Activated CD4-positive, alpha-beta memory T cell treated with anti-CD3 and anti-CD28 coated beads, Interleukin-2, amount 10 ng/mL, durations not matched to agents 7 days and 5 days (primary cell): ENCODE measurements around the gene GULP1. TPM values are rescaled to one million over a fixed set of nuclear protein-coding genes. Genes with fewer than 3 reads are reported as not detected.

ENCODE experiments used
- CTCF ChIA-PET: fragments of 350-600 bp; sonication (Branson Sonifier 250); formaldehyde crosslinking; loops from one replicate; lab custom pipeline; 2021; ENCODE audit warnings: antibody characterized with exemption, inconsistent platforms; lab: Charles Lee
- POLR2A ChIA-PET: fragments of 350-600 bp; sonication (Branson Sonifier 250); formaldehyde crosslinking; loops from one replicate; lab custom pipeline; 2021; ENCODE audit warnings: antibody characterized with exemption; lab: Charles Lee
- DNase-seq: peaks from one replicate; pipeline ENCODE4 v3.0.0-alpha.2; 2020
- H3K27ac Mint-ChIP-seq: one replicate; pipeline ENCODE4 v1.8.0; 2021; ENCODE audit warnings: mild to moderate bottlenecking, mixed read lengths
- H3K27me3 Mint-ChIP-seq: one replicate; pipeline ENCODE4 v1.8.0; 2021; ENCODE audit warnings: mixed read lengths
- H3K36me3 Mint-ChIP-seq: one replicate; pipeline ENCODE4 v1.8.0; 2021; ENCODE audit warnings: low read depth, mixed read lengths
- H3K4me1 Mint-ChIP-seq: one replicate; pipeline ENCODE4 v1.8.0; 2021; ENCODE audit warnings: mixed read lengths
- H3K4me3 Mint-ChIP-seq: one replicate; pipeline ENCODE4 v1.8.0; 2021; ENCODE audit warnings: mild to moderate bottlenecking, mixed read lengths
- H3K9me3 Mint-ChIP-seq: one replicate; pipeline ENCODE4 v1.8.0; 2021; ENCODE audit warnings: mixed read lengths
- total RNA-seq, 2 experiments: library from RNA; stranded (reverse); gene quantifications; one replicate each; pipeline ENCODE4 v1.2.3, GENCODE V29; 2021

GULP1 gene
- total RNA-seq, 2 experiments from 2014 or later, result not detected

GRCh38 chr2:188410504-188411235 lies 119.0 kb downstream of the GULP1 start:
- Mint-ChIP-seq H3K4me1 (no peaks in the 10 kb centered on the region), H3K9me3 (peaks cover 2% of the 10 kb centered on the region), H3K27me3 (no peaks in the 10 kb centered on the region), H3K36me3 (no peaks in the 10 kb centered on the region), H3K4me3 (no peak overlapping the region), H3K27ac (no peak overlapping the region)
- ChIA-PET CTCF (no interaction called here), POLR2A (no interaction called here)
- DNase-seq, result no peak

GRCh38 chr2:188412190-188412589 lies 120.5 kb downstream of the GULP1 start:
- Mint-ChIP-seq H3K27me3 (no peaks in the 10 kb centered on the region), H3K4me3 (no peak overlapping the region), H3K27ac (no peak overlapping the region), H3K4me1 (no peaks in the 10 kb centered on the region), H3K9me3 (no peaks in the 10 kb centered on the region), H3K36me3 (no peaks in the 10 kb centered on the region)
- CTCF ChIA-PET, result no interaction called here
- no peak for DNase-seq
- POLR2A ChIA-PET, result no interaction called here

GRCh38 chr2:188414411-188414810 lies 122.7 kb downstream of the GULP1 start:
- ChIA-PET CTCF (no interaction called here), POLR2A (no interaction called here)
- no peak for DNase-seq
- Mint-ChIP-seq H3K9me3 (no peaks in the 10 kb centered on the region), H3K27me3 (no peaks in the 10 kb centered on the region), H3K4me3 (no peak overlapping the region), H3K36me3 (no peaks in the 10 kb centered on the region), H3K27ac (no peak overlapping the region), H3K4me1 (no peaks in the 10 kb centered on the region)

GRCh38 chr2:188414869-188415753 lies 123.4 kb downstream of the GULP1 start:
- H3K4me1 Mint-ChIP-seq, result no peaks in the 10 kb centered on the region
- H3K9me3 Mint-ChIP-seq, result no peaks in the 10 kb centered on the region
- ChIA-PET POLR2A (no interaction called here), CTCF (no interaction called here)
- H3K27me3 Mint-ChIP-seq, result no peaks in the 10 kb centered on the region
- no peak for DNase-seq
- H3K36me3 Mint-ChIP-seq, result no peaks in the 10 kb centered on the region
- no peak overlapping the region for H3K4me3 Mint-ChIP-seq
- no peak overlapping the region for H3K27ac Mint-ChIP-seq

- no peaks in the 10 kb centered on the region for H3K9me3 Mint-ChIP-seq
- H3K4me3 Mint-ChIP-seq, result no peak overlapping the region
- POLR2A ChIA-PET, result no interaction called here
- H3K27ac Mint-ChIP-seq, result no peak overlapping the region
- no peaks in the 10 kb centered on the region for H3K36me3 Mint-ChIP-seq
- no peaks in the 10 kb centered on the region for H3K27me3 Mint-ChIP-seq
- H3K4me1 Mint-ChIP-seq, result no peaks in the 10 kb centered on the region
- no peak for DNase-seq
- CTCF ChIA-PET, result no interaction called here
These were observed 124.0 kb downstream of the GULP1 start for GRCh38 chr2:188415754-188416083.

GRCh38 chr2:188416367-188416766 lies 124.7 kb downstream of the GULP1 start:
- Mint-ChIP-seq H3K27me3 (no peaks in the 10 kb centered on the region), H3K27ac (no peak overlapping the region), H3K4me1 (no peaks in the 10 kb centered on the region), H3K9me3 (no peaks in the 10 kb centered on the region), H3K36me3 (no peaks in the 10 kb centered on the region), H3K4me3 (no peak overlapping the region)
- ChIA-PET CTCF (no interaction called here), POLR2A (no interaction called here)
- DNase-seq, result no peak

GRCh38 chr2:188422726-188423125 lies 131.1 kb downstream of the GULP1 start:
- ChIA-PET CTCF (no interaction called here), POLR2A (no interaction called here)
- H3K27ac Mint-ChIP-seq, result no peak overlapping the region
- no peak overlapping the region for H3K4me3 Mint-ChIP-seq
- no peaks in the 10 kb centered on the region for H3K9me3 Mint-ChIP-seq
- H3K27me3 Mint-ChIP-seq, result no peaks in the 10 kb centered on the region
- H3K36me3 Mint-ChIP-seq, result no peaks in the 10 kb centered on the region
- no peak for DNase-seq
- H3K4me1 Mint-ChIP-seq, result no peaks in the 10 kb centered on the region

GRCh38 chr2:188425266-188425665 lies 133.6 kb downstream of the GULP1 start:
- DNase-seq, result no peak
- Mint-ChIP-seq H3K4me3 (no peak overlapping the region), H3K4me1 (no peaks in the 10 kb centered on the region), H3K27me3 (no peaks in the 10 kb centered on the region), H3K9me3 (no peaks in the 10 kb centered on the region), H3K27ac (no peak overlapping the region), H3K36me3 (no peaks in the 10 kb centered on the region)
- ChIA-PET POLR2A (no interaction called here), CTCF (no interaction called here)

- CTCF ChIA-PET, result no interaction called here
- no peaks in the 10 kb centered on the region for H3K36me3 Mint-ChIP-seq
- H3K4me3 Mint-ChIP-seq, result no peak overlapping the region
- H3K27me3 Mint-ChIP-seq, result no peaks in the 10 kb centered on the region
- no peaks in the 10 kb centered on the region for H3K9me3 Mint-ChIP-seq
- DNase-seq, result no peak
- no peak overlapping the region for H3K27ac Mint-ChIP-seq
- H3K4me1 Mint-ChIP-seq, result no peaks in the 10 kb centered on the region
- POLR2A ChIA-PET, result no interaction called here
These were observed 134.4 kb downstream of the GULP1 start for GRCh38 chr2:188426121-188426520.

GRCh38 chr2:188430705-188431104 lies 139.0 kb downstream of the GULP1 start:
- no peak for DNase-seq
- Mint-ChIP-seq H3K27me3 (no peaks in the 10 kb centered on the region), H3K4me3 (no peak overlapping the region), H3K4me1 (no peaks in the 10 kb centered on the region), H3K27ac (no peak overlapping the region), H3K36me3 (no peaks in the 10 kb centered on the region), H3K9me3 (no peaks in the 10 kb centered on the region)
- ChIA-PET POLR2A (no interaction called here), CTCF (no interaction called here)

- Mint-ChIP-seq H3K27ac (no peak overlapping the region), H3K4me3 (no peak overlapping the region), H3K27me3 (no peaks in the 10 kb centered on the region), H3K9me3 (no peaks in the 10 kb centered on the region), H3K36me3 (no peaks in the 10 kb centered on the region), H3K4me1 (no peaks in the 10 kb centered on the region)
- DNase-seq, result no peak
- POLR2A ChIA-PET, result no interaction called here
- CTCF ChIA-PET, result no interaction called here
These were observed 142.3 kb downstream of the GULP1 start for GRCh38 chr2:188434018-188434417.

- POLR2A ChIA-PET, result no interaction called here
- no peaks in the 10 kb centered on the region for H3K27me3 Mint-ChIP-seq
- no peaks in the 10 kb centered on the region for H3K4me1 Mint-ChIP-seq
- H3K4me3 Mint-ChIP-seq, result no peak overlapping the region
- no peak for DNase-seq
- H3K9me3 Mint-ChIP-seq, result peaks cover 1% of the 10 kb centered on the region
- H3K36me3 Mint-ChIP-seq, result no peaks in the 10 kb centered on the region
- CTCF ChIA-PET, result no interaction called here
- no peak overlapping the region for H3K27ac Mint-ChIP-seq
These were observed 143.4 kb downstream of the GULP1 start for GRCh38 chr2:188435115-188435514.

- H3K36me3 Mint-ChIP-seq, result no peaks in the 10 kb centered on the region
- H3K27ac Mint-ChIP-seq, result no peak overlapping the region
- no peak for DNase-seq
- no peak overlapping the region for H3K4me3 Mint-ChIP-seq
- H3K27me3 Mint-ChIP-seq, result no peaks in the 10 kb centered on the region
- H3K9me3 Mint-ChIP-seq, result peaks cover 1% of the 10 kb centered on the region
- ChIA-PET POLR2A (no interaction called here), CTCF (no interaction called here)
- no peaks in the 10 kb centered on the region for H3K4me1 Mint-ChIP-seq
These were observed 145.9 kb downstream of the GULP1 start for GRCh38 chr2:188437537-188437936.

GRCh38 chr2:188439986-188440385 lies 148.3 kb downstream of the GULP1 start:
- ChIA-PET POLR2A (no interaction called here), CTCF (no interaction called here)
- no peak overlapping the region for H3K27ac Mint-ChIP-seq
- peaks cover 1% of the 10 kb centered on the region for H3K9me3 Mint-ChIP-seq
- H3K36me3 Mint-ChIP-seq, result no peaks in the 10 kb centered on the region
- H3K4me3 Mint-ChIP-seq, result no peak overlapping the region
- no peaks in the 10 kb centered on the region for H3K4me1 Mint-ChIP-seq
- DNase-seq, result no peak
- H3K27me3 Mint-ChIP-seq, result no peaks in the 10 kb centered on the region
